GM23338 (cell line): ENCODE data around the gene CT45A3. TPM values are rescaled to one million over a fixed set of nuclear protein-coding genes. Genes with fewer than 3 reads are reported as not detected.
"Not testable (repeated sequence)": the region's sequence is repeated elsewhere in the genome, so short reads cannot be mapped to it uniquely, and the experiment has no call there.

Source experiments
- ATAC-seq: fragments of 200-7000 bp; cut with Tn5 transposase; 3 replicates; pipeline ENCODE4 v1.9.1; 2020
- DNase-seq: peaks from one replicate; pipeline ENCODE4 v3.0.0-alpha.2; 2015; ENCODE audit warnings: low spot score
- H2AFZ ChIP-seq: fragments of 200-600 bp; sonication (generic); 2 replicates; pipeline ENCODE4 v1.8.0; 2016; ENCODE audit warnings: antibody characterized with exemption, mild to moderate bottlenecking, moderate library complexity
- H3F3A ChIP-seq: fragments of 200-600 bp; sonication (generic); replicated peaks from 2 replicates; pipeline ENCODE4 v1.8.0; 2017; ENCODE audit warnings: antibody characterized with exemption, mixed run types, low read depth
- H3K27ac ChIP-seq: fragments of 200-600 bp; sonication (generic); 2 replicates; pipeline ENCODE4 v1.6.1; 2016; ENCODE audit warnings: low read depth
- H3K27me3 ChIP-seq: fragments of 200-600 bp; sonication (generic); 2 replicates; pipeline ENCODE4 v1.8.0; 2016; ENCODE audit warnings: mild to moderate bottlenecking, mixed run types, moderate library complexity; ENCODE audit not compliant: insufficient read depth
- H3K36me3 ChIP-seq: fragments of 200-600 bp; sonication (generic); 2 replicates; pipeline ENCODE4 v1.8.0; 2016; ENCODE audit warnings: mild to moderate bottlenecking; ENCODE audit not compliant: insufficient read depth
- H3K4me1 ChIP-seq: fragments of 200-600 bp; sonication (generic); 2 replicates; pipeline ENCODE4 v1.8.0; 2016; ENCODE audit warnings: mild to moderate bottlenecking, moderate library complexity; ENCODE audit not compliant: insufficient read depth
- H3K4me2 ChIP-seq: fragments of 200-600 bp; sonication (generic); 2 replicates; pipeline ENCODE4 v1.7.1; 2017; ENCODE audit warnings: mixed run types
- H3K4me3 ChIP-seq: fragments of 200-600 bp; sonication (generic); 2 replicates; pipeline ENCODE4 v1.6.1; 2016; ENCODE audit warnings: mixed run types
- H3K79me2 ChIP-seq: fragments of 200-600 bp; sonication (generic); replicated peaks from 2 replicates; pipeline ENCODE4 v1.8.0; 2017; ENCODE audit warnings: mild to moderate bottlenecking; ENCODE audit not compliant: insufficient read depth
- H3K9me2 ChIP-seq: fragments of 200-600 bp; sonication (generic); 2 replicates; pipeline ENCODE4 v1.8.0; 2017; ENCODE audit not compliant: insufficient read depth
- H4K20me1 ChIP-seq: fragments of 200-600 bp; sonication (generic); replicated peaks from 2 replicates; pipeline ENCODE4 v1.8.0; 2017; ENCODE audit warnings: mild to moderate bottlenecking; ENCODE audit not compliant: insufficient read depth
- H3K27ac Mint-ChIP-seq: 2 replicates; pipeline ENCODE4 v1.8.0; 2020; ENCODE audit warnings: inconsistent platforms, mild to moderate bottlenecking, moderate library complexity, mixed read lengths
- H3K27me3 Mint-ChIP-seq: 3 replicates; pipeline ENCODE4 v1.8.0; 2022; ENCODE audit warnings: low read depth, mild to moderate bottlenecking, moderate library complexity, mixed read lengths, inconsistent platforms; ENCODE audit not compliant: insufficient read depth, poor library complexity
- H3K36me3 Mint-ChIP-seq: 3 replicates; pipeline ENCODE4 v1.8.0; 2021; ENCODE audit warnings: low read depth, mild to moderate bottlenecking, inconsistent platforms, moderate library complexity, mixed read lengths
- H3K4me1 Mint-ChIP-seq: 3 replicates; pipeline ENCODE4 v1.8.0; 2020; ENCODE audit warnings: mild to moderate bottlenecking, inconsistent platforms, mixed read lengths
- H3K4me3 Mint-ChIP-seq: 3 replicates; pipeline ENCODE4 v1.8.0; 2021; ENCODE audit warnings: moderate library complexity, mild to moderate bottlenecking, inconsistent platforms, mixed read lengths
- H3K9me3 Mint-ChIP-seq: 3 replicates; pipeline ENCODE4 v1.8.0; 2020; ENCODE audit warnings: moderate library complexity, mild to moderate bottlenecking, inconsistent platforms, mixed read lengths
- long read RNA-seq: library from polyadenylated mRNA; unstranded; transcript quantifications from one replicate; pipeline ENCODE4 v2.0.0, GENCODE V29; 2020; ENCODE audit not compliant: unreplicated experiment
- polyA plus RNA-seq: library from polyadenylated mRNA; unstranded; fragments of >200 nt; fragmentation: Nextera tagmentation; extraction: Ambion mirVana; gene quantifications from 2 replicates; pipeline ENCODE4 v1.2.1, GENCODE V29; 2016
- total RNA-seq: library from RNA; depleted of rRNA; stranded (reverse); fragments of >200 nt; shearing (Covaris generic); gene quantifications from 2 replicates; pipeline ENCODE4 v1.2.3, GENCODE V29; 2014; rRNA removed

CT45A3 gene
- total RNA-seq (not detected in 2 replicates), polyA plus RNA-seq (not detected in 2 replicates)
- long read RNA-seq, result 0 reads

DNA sequence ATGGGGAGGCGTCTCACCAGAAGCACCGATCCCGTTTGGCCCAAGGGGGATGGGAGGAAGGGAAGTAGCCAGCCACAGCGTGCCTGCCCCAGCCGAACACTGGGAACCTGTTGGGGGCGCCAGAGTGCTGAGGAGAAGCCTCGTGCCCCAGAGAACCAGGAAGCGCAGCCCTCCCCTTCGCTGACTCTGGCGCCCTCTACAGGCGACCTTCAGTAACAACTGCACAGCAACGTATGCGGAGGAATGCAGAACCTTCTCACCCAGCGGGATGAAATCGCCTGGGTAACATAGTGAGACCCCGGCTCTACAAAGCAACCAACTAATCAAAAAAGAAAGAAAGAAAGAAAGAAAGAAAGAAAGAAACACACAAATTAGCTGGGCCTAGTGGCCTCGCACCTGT lies at the start of gene CT45A3:
TSS of gene CT45A3 (minus strand) at position 101 of the 400 bp plus-strand sequence. CDS start 3,747 bp downstream, outside the sequence.
- not testable (repeated sequence) for H4K20me1 ChIP-seq, H3K27me3 Mint-ChIP-seq, H3K4me2 ChIP-seq, H2AFZ ChIP-seq, H3K79me2 ChIP-seq, H3K27ac Mint-ChIP-seq, H3K27ac ChIP-seq, DNase-seq, H3K27me3 ChIP-seq, H3K9me3 Mint-ChIP-seq, H3K4me3 ChIP-seq, H3F3A ChIP-seq, ATAC-seq, H3K4me3 Mint-ChIP-seq, H3K4me1 ChIP-seq, H3K4me1 Mint-ChIP-seq, H3K36me3 Mint-ChIP-seq, H3K36me3 ChIP-seq, H3K9me2 ChIP-seq

- H3K4me3 ChIP-seq, H3K4me3 Mint-ChIP-seq, H3K4me2 ChIP-seq, H3K79me2 ChIP-seq, H3K27ac Mint-ChIP-seq, H3K27me3 Mint-ChIP-seq, H3F3A ChIP-seq, H3K9me2 ChIP-seq, H3K36me3 ChIP-seq, H3K27me3 ChIP-seq, H3K36me3 Mint-ChIP-seq, H3K4me1 Mint-ChIP-seq, ATAC-seq, H3K27ac ChIP-seq, H2AFZ ChIP-seq, H3K9me3 Mint-ChIP-seq, H3K4me1 ChIP-seq, DNase-seq, H4K20me1 ChIP-seq: not testable (repeated sequence)
These were observed 34.7 kb upstream of the CT45A3 start, which contains the start of gene CT45A6 for GRCh38 chrX:135802687-135803086. TSS of gene CT45A6 (minus strand) at chrX:135802787. CDS start at chrX:135798993, 3,794 bp downstream.

GRCh38 chrX:135785403-135785802 lies 17.4 kb upstream of the CT45A3 start, which contains the start of gene CT45A5:
TSS of gene CT45A5 (minus strand) at chrX:135785503. CDS start at chrX:135781729, 3,774 bp downstream.
- not testable (repeated sequence) for H3K79me2 ChIP-seq, H3K4me3 ChIP-seq, H3K27ac ChIP-seq, H3K36me3 Mint-ChIP-seq, H2AFZ ChIP-seq, H3K4me3 Mint-ChIP-seq, H3K27me3 Mint-ChIP-seq, H3F3A ChIP-seq, H3K4me1 Mint-ChIP-seq, DNase-seq, H3K27me3 ChIP-seq, ATAC-seq, H3K4me2 ChIP-seq, H3K9me3 Mint-ChIP-seq, H3K36me3 ChIP-seq, H3K9me2 ChIP-seq, H3K27ac Mint-ChIP-seq, H3K4me1 ChIP-seq, H4K20me1 ChIP-seq

GRCh38 chrX:135744739-135745138 lies 23.3 kb downstream of the CT45A3 start:
- H3K27ac ChIP-seq, H3K79me2 ChIP-seq, DNase-seq, H3F3A ChIP-seq, H3K4me1 ChIP-seq, H3K27me3 ChIP-seq, H3K4me1 Mint-ChIP-seq, H3K27ac Mint-ChIP-seq, H4K20me1 ChIP-seq, H2AFZ ChIP-seq, H3K4me3 Mint-ChIP-seq, H3K36me3 ChIP-seq, ATAC-seq, H3K4me3 ChIP-seq, H3K9me2 ChIP-seq, H3K4me2 ChIP-seq, H3K27me3 Mint-ChIP-seq, H3K36me3 Mint-ChIP-seq: not testable (repeated sequence)
- H3K9me3 Mint-ChIP-seq, result peaks cover 12% of the 10 kb centered on the region; the same call in 2 of the 3 replicates
